GM06990 (cell line): ENCODE measurements around the gene MEGF11.

ENCODE experiments used
- DNase-seq: peaks from one replicate; pipeline ENCODE4 v3.0.0-alpha.2; 2011; ENCODE audit not compliant: insufficient read length; ENCODE audit errors: extremely low read depth
- H3K27me3 ChIP-seq: replicated peaks from 2 replicates; pipeline ENCODE4 v1.6.0; 2011; ENCODE audit warnings: low read length; ENCODE audit not compliant: control insufficient read depth, insufficient read depth
- H3K36me3 ChIP-seq: 2 replicates; pipeline ENCODE4 v1.5.1; 2011; ENCODE audit warnings: low read length; ENCODE audit not compliant: control insufficient read depth, insufficient read depth
- H3K4me3 ChIP-seq: replicated peaks from 2 replicates; pipeline ENCODE4 v1.5.1; 2011; ENCODE audit warnings: low read depth, mild to moderate bottlenecking, control low read depth, low read length
- CTCF ChIP-seq: IDR thresholded peaks from 2 replicates; pipeline ENCODE4 v1.5.1; 2011; ENCODE audit warnings: low read length, control low read depth, mild to moderate bottlenecking, inconsistent platforms; ENCODE audit not compliant: insufficient read depth, poor library complexity, severe bottlenecking

Gene MEGF11

DNA sequence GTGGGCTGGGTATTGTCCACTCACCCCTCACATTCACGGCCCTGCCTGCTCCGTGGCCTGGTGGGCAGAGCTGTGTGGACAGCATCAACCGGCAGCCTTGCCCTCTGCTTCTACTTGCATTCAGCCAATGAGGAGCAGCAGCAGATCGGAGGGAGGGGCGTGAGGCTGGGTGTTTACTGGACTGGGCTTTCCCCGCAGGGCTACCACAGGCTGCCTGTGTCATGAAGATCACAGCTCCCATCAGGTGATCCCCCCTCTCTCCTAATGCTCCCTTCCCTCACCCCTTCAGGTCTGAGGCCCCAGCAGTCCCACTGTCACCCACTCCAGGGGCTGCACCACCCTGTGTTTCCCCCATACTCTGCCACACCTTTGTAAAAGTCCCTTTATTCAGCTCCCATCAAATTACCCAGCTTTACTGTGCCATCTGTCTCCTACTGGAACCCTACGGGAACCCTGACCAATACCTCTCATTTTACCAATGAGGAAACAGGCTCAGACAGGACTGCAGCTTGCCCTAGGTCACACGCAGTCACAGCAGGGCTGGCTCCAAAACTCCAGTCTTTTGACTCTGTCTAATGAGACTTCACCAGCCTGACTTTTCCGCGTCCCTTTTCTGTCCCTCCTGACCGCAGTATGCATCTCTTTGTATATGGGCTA, 81.1 kb downstream of the MEGF11 start:
- no peak for TF ChIP-seq CTCF
- DNase-seq = no peak
- Histone ChIP-seq H3K27me3 (no peaks in the 10 kb centered on the region; the same call in 1 of the 2 replicates), H3K36me3 (no peaks in the 10 kb centered on the region), H3K4me3 (no peak overlapping the region)

- no peak for TF ChIP-seq CTCF
- Histone ChIP-seq H3K4me3 (no peak overlapping the region), H3K27me3 (no peaks in the 10 kb centered on the region; the same call in 1 of the 2 replicates), H3K36me3 (no peaks in the 10 kb centered on the region)
- DNase-seq = no peak
Observed at GRCh38 chr15:66171841-66172240, 81.7 kb downstream of the MEGF11 start.

GRCh38 chr15:66170716-66171115, 82.8 kb downstream of the MEGF11 start:
- no peak overlapping the region for H3K4me3 ChIP-seq
- DNase-seq = no peak
- no peaks in the 10 kb centered on the region for H3K36me3 ChIP-seq
- no peaks in the 10 kb centered on the region; the same call in 1 of the 2 replicates for H3K27me3 ChIP-seq
- no peak for TF ChIP-seq CTCF

DNA sequence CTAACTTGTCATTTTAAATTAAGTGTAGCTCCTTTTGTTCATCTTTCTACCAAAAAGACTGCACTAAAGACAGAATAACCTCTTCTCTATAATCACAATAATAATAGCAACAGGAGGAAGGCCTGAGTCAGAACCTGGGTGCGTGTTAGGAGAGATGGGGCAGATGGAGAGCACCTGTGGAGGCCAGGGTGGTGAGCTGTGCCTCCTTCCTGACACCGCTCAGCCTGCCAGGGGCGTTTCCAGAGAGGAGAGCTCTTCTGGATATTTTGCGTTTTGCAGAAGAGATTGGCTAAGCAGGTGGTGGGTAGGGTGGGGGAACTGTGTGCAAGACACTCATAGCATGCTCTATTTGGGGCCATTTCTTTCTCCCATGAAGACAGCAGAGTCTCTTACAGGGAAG, 83.5 kb downstream of the MEGF11 start:
- DNase-seq = no peak
- no peak overlapping the region for H3K4me3 ChIP-seq
- H3K27me3 ChIP-seq = no peaks in the 10 kb centered on the region; the same call in 1 of the 2 replicates
- H3K36me3 ChIP-seq = no peaks in the 10 kb centered on the region
- no peak for TF ChIP-seq CTCF

GRCh38 chr15:66169625-66170024, 83.9 kb downstream of the MEGF11 start:
- no peaks in the 10 kb centered on the region for H3K36me3 ChIP-seq
- no peak for DNase-seq
- no peaks in the 10 kb centered on the region; the same call in 1 of the 2 replicates for H3K27me3 ChIP-seq
- TF ChIP-seq CTCF = no peak
- no peak overlapping the region for H3K4me3 ChIP-seq

DNA sequence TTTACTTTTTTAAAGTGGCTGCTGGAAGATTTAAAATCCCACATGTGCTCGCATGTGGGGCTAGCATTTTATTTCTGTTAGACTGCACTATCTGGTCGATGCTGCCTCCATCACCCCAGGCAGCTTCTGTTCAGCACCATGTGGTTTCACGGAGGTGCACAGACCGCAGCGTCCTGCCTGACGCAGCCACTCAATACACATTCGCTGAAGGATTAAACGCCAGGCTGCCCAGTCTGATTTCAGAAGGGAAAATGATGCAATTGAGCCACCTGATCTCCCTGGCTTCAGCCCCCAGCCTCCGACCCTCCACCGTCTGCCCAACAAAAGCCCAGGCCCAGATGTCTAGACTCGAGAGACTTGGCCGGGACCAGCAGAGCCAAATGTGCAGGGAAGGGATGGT, 84.5 kb downstream of the MEGF11 start:
- no peaks in the 10 kb centered on the region; the same call in 1 of the 2 replicates for H3K27me3 ChIP-seq
- no peak for TF ChIP-seq CTCF
- H3K4me3 ChIP-seq = no peak overlapping the region
- H3K36me3 ChIP-seq = no peaks in the 10 kb centered on the region
- DNase-seq = peak; percentile 46
